OCI-LY3 (cell line): ENCODE data around the gene RCOR2.

ENCODE experiments used
- H2AFZ ChIP-seq: fragments of 200-600, 300-600 bp; shearing (Covaris generic); 2 replicates; pipeline ENCODE4 v1.6.0; 2014; ENCODE audit warnings: antibody characterized with exemption, low read depth, low read length
- H3K27ac ChIP-seq: fragments of 200-600, 300-600 bp; sonication (generic); 2 replicates; pipeline ENCODE4 v1.5.1; 2014; ENCODE audit warnings: mild to moderate bottlenecking, low read length, moderate library complexity, mixed read lengths
- H3K27me3 ChIP-seq: fragments of 200-600, 300-600 bp; sonication (generic); 2 replicates; pipeline ENCODE4 v1.6.1; 2014; ENCODE audit warnings: low read depth, low read length, mixed read lengths
- H3K36me3 ChIP-seq: fragments of 200-600, 300-600 bp; sonication (generic); replicated peaks from 2 replicates; pipeline ENCODE3; 2014; ENCODE audit warnings: low read depth, low read length, mixed read lengths
- H3K4me1 ChIP-seq: fragments of 300-600, 200-600 bp; sonication (generic); 2 replicates; pipeline ENCODE4 v1.6.1; 2014; ENCODE audit warnings: low read length, mixed read lengths
- H3K4me2 ChIP-seq: fragments of 200-600, 300-600 bp; sonication (generic); 2 replicates; pipeline ENCODE4 v1.6.1; 2014; ENCODE audit warnings: low read length, mixed read lengths
- H3K4me3 ChIP-seq: fragments of 300-600, 200-600 bp; sonication (generic); 2 replicates; pipeline ENCODE4 v1.5.1; 2014; ENCODE audit warnings: antibody characterized with exemption, mild to moderate bottlenecking, low read length, moderate library complexity
- H3K79me2 ChIP-seq: fragments of 300-600, 200-600 bp; shearing (Covaris generic); 2 replicates; pipeline ENCODE4 v1.6.1; 2014; ENCODE audit warnings: mild to moderate bottlenecking, low read length, mixed read lengths
- H3K9ac ChIP-seq: fragments of 300-600, 200-600 bp; shearing (Covaris generic); 2 replicates; pipeline ENCODE4 v1.6.0; 2014; ENCODE audit warnings: mild to moderate bottlenecking, low read length, moderate library complexity
- H3K9me3 ChIP-seq: fragments of 200-600, 300-600 bp; shearing (Covaris generic); 2 replicates; pipeline ENCODE4 v1.6.1; 2014; ENCODE audit warnings: low read length, mixed read lengths; ENCODE audit not compliant: insufficient read depth
- H4K20me1 ChIP-seq: fragments of 200-600, 300-600 bp; sonication (generic); 2 replicates; pipeline ENCODE4 v1.6.1; 2016; ENCODE audit warnings: low read length, mixed read lengths; ENCODE audit not compliant: insufficient read depth
- EZH2phosphoT487 ChIP-seq: fragments of 200-600 bp; shearing (Covaris generic); IDR thresholded peaks from 2 replicates; pipeline ENCODE4 v1.6.1; 2018; ENCODE audit warnings: antibody characterized with exemption, mixed run types, low read depth
- TF ChIP-seq, protein P1 (sequence below): fragments of 200-600, 300-600 bp; sonication (generic); IDR thresholded peaks from 2 replicates; pipeline ENCODE4 v1.5.1; 2014; ENCODE audit warnings: antibody characterized with exemption, low read length, low read depth

Gene RCOR2

DNA sequence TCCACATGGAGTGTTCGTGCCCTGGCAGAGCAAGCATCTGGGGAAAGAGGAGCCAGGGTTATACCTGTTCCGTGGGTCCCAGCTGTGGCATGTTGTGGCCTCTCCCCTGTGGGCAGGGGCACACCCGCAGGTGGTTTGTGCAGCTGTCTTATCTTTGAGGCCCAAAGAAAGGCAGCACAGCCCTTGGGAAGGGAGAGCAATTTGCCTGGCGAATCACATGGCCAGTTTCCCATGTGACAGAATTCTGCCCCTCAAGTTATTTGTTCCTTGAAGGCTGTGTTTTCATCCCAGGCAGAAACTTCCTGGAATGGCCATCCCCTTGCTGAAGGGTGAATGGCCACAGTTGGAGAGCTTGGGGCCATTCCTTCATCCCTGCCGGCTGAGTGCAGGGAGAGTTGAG is 41.0 kb upstream of the RCOR2 start:
- H3K9ac ChIP-seq = no peak overlapping the region
- no peak overlapping the region for H3K4me2 ChIP-seq

DNA sequence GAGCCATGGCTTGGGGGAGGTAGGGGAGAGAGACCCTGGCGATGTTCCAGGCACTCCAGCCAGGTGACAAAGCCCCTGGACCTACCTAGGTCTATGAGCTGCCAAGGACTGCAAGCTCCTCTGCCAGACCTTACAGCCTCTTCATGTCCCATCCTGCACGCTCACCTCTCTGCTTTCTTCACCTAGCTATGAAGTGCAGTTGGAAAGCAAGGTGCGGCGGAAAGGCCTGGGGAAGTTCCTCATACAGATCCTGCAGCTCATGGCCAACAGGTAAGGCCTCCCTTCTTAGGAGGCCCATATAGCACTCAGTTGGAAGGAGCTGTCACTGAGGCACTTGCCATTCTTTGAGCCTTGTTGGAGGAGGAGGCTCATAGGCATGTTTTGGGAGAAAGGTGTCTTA is 35.6 kb upstream of the RCOR2 start:
- Histone ChIP-seq H2AFZ (no peak overlapping the region), H3K36me3 (peaks cover 35% of the 10 kb centered on the region), H3K27me3 (no peaks in the 10 kb centered on the region), H3K9me3 (no peaks in the 10 kb centered on the region), H3K79me2 (no peaks in the 10 kb centered on the region), H3K9ac (no peak overlapping the region), H3K4me3 (no peak overlapping the region), H4K20me1 (no peaks in the 10 kb centered on the region), H3K4me2 (no peak overlapping the region), H3K27ac (no peak overlapping the region), H3K4me1 (no peaks in the 10 kb centered on the region)
- no peak for TF ChIP-seq EZH2phosphoT487
- TF ChIP-seq, protein P1, sequence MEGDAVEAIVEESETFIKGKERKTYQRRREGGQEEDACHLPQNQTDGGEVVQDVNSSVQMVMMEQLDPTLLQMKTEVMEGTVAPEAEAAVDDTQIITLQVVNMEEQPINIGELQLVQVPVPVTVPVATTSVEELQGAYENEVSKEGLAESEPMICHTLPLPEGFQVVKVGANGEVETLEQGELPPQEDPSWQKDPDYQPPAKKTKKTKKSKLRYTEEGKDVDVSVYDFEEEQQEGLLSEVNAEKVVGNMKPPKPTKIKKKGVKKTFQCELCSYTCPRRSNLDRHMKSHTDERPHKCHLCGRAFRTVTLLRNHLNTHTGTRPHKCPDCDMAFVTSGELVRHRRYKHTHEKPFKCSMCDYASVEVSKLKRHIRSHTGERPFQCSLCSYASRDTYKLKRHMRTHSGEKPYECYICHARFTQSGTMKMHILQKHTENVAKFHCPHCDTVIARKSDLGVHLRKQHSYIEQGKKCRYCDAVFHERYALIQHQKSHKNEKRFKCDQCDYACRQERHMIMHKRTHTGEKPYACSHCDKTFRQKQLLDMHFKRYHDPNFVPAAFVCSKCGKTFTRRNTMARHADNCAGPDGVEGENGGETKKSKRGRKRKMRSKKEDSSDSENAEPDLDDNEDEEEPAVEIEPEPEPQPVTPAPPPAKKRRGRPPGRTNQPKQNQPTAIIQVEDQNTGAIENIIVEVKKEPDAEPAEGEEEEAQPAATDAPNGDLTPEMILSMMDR = no peak

More for the DNA sequence above, 41.0 kb upstream of the RCOR2 start:
- Histone ChIP-seq H3K27ac (no peak overlapping the region), H3K9me3 (no peaks in the 10 kb centered on the region), H3K79me2 (no peaks in the 10 kb centered on the region), H3K4me1 (no peaks in the 10 kb centered on the region), H3K4me3 (no peak overlapping the region), H3K36me3 (peaks cover 26% of the 10 kb centered on the region), H4K20me1 (no peaks in the 10 kb centered on the region), H3K27me3 (no peaks in the 10 kb centered on the region), H2AFZ (no peak overlapping the region)
- TF ChIP-seq EZH2phosphoT487 = no peak
- TF ChIP-seq, protein P1 = no peak

DNA sequence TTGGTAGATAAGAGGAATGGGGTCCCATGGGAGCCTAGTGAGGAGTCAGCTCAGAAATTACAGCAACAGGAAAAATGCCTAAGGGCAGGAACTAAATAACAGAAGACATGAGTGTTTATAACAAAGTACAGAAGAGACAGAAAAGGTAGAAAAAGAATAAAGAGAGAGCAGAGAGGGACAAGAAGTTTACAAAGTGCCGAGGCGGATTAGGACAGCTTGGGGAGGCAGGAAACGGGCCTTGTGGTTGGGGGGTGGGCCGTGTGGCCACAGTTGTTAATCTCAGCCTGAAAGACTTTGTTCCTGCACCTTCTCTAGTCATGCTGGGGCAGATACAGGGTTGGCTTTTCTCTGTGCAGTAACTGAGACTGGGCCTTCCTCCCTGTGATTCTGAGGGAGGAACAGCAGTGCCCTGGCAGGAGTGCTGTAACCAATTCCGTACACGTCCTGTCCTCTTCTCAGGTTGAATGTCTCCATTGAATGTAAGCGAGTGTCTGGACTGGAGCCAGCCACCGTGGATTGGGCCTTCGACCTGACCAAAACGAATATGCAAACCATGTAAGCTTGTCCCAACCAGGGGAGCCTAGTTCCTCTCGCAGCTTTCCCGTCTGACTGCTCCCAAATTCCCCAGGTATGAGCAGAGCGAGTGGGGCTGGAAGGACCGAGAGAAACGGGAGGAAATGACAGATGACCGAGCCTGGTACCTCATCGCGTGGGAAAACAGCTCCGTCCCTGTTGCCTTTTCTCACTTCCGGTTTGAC is 35.0 kb upstream of the RCOR2 start:
- no peak overlapping the region for H3K9ac ChIP-seq
- H3K27ac ChIP-seq = no peak overlapping the region
- no peak overlapping the region for H3K4me3 ChIP-seq
- no peaks in the 10 kb centered on the region for H3K9me3 ChIP-seq
- H3K4me1 ChIP-seq = no peaks in the 10 kb centered on the region
- H3K27me3 ChIP-seq = no peaks in the 10 kb centered on the region
- no peaks in the 10 kb centered on the region for H3K79me2 ChIP-seq
- H2AFZ ChIP-seq = no peak overlapping the region
- no peak overlapping the region for H3K4me2 ChIP-seq
- H3K36me3 ChIP-seq = peaks cover 35% of the 10 kb centered on the region
- no peak for TF ChIP-seq EZH2phosphoT487
- TF ChIP-seq, protein P1 = no peak
- H4K20me1 ChIP-seq = no peaks in the 10 kb centered on the region

DNA sequence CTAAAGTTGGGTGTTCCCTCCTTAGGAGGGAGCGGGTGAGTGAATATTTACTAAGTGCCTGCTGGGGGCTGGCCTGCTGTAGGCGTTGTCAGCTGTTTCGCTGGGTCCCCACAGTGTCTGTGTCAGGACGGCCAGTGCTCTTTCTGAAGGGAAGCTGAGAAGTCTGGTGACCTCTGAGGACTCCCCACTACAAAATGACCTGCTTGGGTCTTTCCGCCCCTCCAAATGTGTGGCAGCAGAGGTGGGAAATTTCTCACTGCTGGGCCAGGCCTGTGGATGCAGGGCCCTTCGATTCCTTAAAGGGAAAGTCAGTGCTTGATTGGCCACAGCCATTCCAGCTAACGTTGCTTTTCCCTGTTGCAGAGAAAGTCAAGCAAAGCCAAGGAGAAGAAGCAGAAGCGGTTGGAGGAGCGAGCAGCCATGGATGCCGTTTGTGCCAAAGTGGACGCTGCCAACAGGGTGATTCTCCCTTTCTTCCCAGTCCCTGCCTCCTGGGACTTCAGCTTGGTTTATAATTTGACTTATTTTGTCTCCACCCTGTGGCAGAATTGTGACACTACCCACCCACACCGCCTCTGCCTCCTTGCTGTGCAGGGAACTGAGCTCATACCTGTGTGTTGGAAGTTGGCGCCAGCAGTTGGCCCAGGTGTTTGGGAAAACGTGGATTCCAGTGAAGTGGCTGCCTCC is 28.7 kb upstream of the RCOR2 start:
- no peaks in the 10 kb centered on the region for H3K9me3 ChIP-seq
- peaks cover 33% of the 10 kb centered on the region for H3K79me2 ChIP-seq
- peaks cover 19% of the 10 kb centered on the region for H4K20me1 ChIP-seq
- H3K27me3 ChIP-seq = no peaks in the 10 kb centered on the region
- H3K4me2 ChIP-seq = no peak overlapping the region
- no peak for TF ChIP-seq EZH2phosphoT487
- TF ChIP-seq, protein P1 = peak; percentile 79
- H3K36me3 ChIP-seq = peaks cover 13% of the 10 kb centered on the region
- no peak overlapping the region for H2AFZ ChIP-seq
- H3K4me1 ChIP-seq = peaks cover 2% of the 10 kb centered on the region
- no peak overlapping the region for H3K4me3 ChIP-seq
- H3K9ac ChIP-seq = no peak overlapping the region
- H3K27ac ChIP-seq = no peak overlapping the region
